SK-N-SH treated with all-trans-retinoic acid at 6 μM for 48 hours (cell line): ENCODE data around the gene TYW1B.
"Not testable (repeated sequence)": the region's sequence is repeated elsewhere in the genome, so short reads cannot be mapped to it uniquely, and the experiment has no call there.

ENCODE experiments used
- ARNTL ChIP-seq: fragments of 450-650 bp; formaldehyde crosslinking; IDR thresholded peaks from 2 replicates; pipeline ENCODE4 v1.5.0; 2020; ENCODE audit warnings: low read depth, mild to moderate bottlenecking, moderate library complexity, borderline replicate concordance
- BACH2 ChIP-seq: fragments of 250-450 bp; sonication (Bioruptor Pico); IDR thresholded peaks from 2 replicates; pipeline ENCODE4 v1.9.0; 2021; ENCODE audit warnings: mild to moderate bottlenecking, borderline replicate concordance
- CSDC2 ChIP-seq: fragments of 250-450 bp; sonication (Bioruptor Pico); IDR thresholded peaks from 2 replicates; pipeline ENCODE4 v1.5.0; 2020; ENCODE audit warnings: mild to moderate bottlenecking, moderate library complexity
- GLIS3 ChIP-seq: fragments of 250-450 bp; sonication (Bioruptor Pico); IDR thresholded peaks from 2 replicates; pipeline ENCODE4 v1.5.0; 2020; ENCODE audit warnings: mild to moderate bottlenecking, moderate library complexity
- ISL1 ChIP-seq: fragments of 250-450 bp; sonication (Bioruptor Pico); IDR thresholded peaks from 2 replicates; pipeline ENCODE4 v2.1.2; 2022; ENCODE audit warnings: mild to moderate bottlenecking, moderate library complexity
- RARB ChIP-seq: fragments of 250-450 bp; sonication (Bioruptor Pico); IDR thresholded peaks from 2 replicates; pipeline ENCODE4 v1.8.0; 2021; ENCODE audit warnings: mild to moderate bottlenecking, moderate library complexity
- ZC3H10 ChIP-seq: fragments of 250-450 bp; sonication (Bioruptor Pico); IDR thresholded peaks from 2 replicates; pipeline ENCODE4 v1.5.1; 2021; ENCODE audit warnings: mild to moderate bottlenecking, moderate library complexity
- ZFP3 ChIP-seq: fragments of 250-450 bp; sonication (Bioruptor Pico); IDR thresholded peaks from 2 replicates; pipeline ENCODE4 v1.5.0; 2020; ENCODE audit warnings: mild to moderate bottlenecking, moderate library complexity
- ZFP30 ChIP-seq: fragments of 450-650 bp; formaldehyde crosslinking; IDR thresholded peaks from 2 replicates; pipeline ENCODE4 v1.5.0; 2022; ENCODE audit warnings: mild to moderate bottlenecking, moderate library complexity
- ZNF565 ChIP-seq: fragments of 450-650 bp; formaldehyde crosslinking; conservative IDR thresholded peaks from 2 replicates; pipeline ENCODE4 v1.5.0; 2020; ENCODE audit warnings: low read depth, mild to moderate bottlenecking, moderate library complexity
- ZNF70 ChIP-seq: fragments of 450-650 bp; formaldehyde crosslinking; IDR thresholded peaks from 2 replicates; pipeline ENCODE4 v1.5.0; 2020; ENCODE audit warnings: mild to moderate bottlenecking, moderate library complexity
- TF ChIP-seq, protein P1 (sequence below): fragments of 250-450 bp; sonication (Bioruptor Pico); IDR thresholded peaks from 2 replicates; pipeline ENCODE4 v1.8.0; 2020; ENCODE audit warnings: mild to moderate bottlenecking, moderate library complexity, borderline replicate concordance
- TF ChIP-seq, protein P2 (sequence below): fragments of 250-450 bp; sonication (Bioruptor Pico); IDR thresholded peaks from 2 replicates; pipeline ENCODE4 v1.5.1; 2021; ENCODE audit warnings: mild to moderate bottlenecking, moderate library complexity
- TF ChIP-seq, protein P3 (sequence below): fragments of 250-450 bp; sonication (Bioruptor Pico); IDR thresholded peaks from 2 replicates; pipeline ENCODE4 v1.8.0; 2021; ENCODE audit warnings: low read depth, mild to moderate bottlenecking, moderate library complexity, borderline replicate concordance

DNA sequence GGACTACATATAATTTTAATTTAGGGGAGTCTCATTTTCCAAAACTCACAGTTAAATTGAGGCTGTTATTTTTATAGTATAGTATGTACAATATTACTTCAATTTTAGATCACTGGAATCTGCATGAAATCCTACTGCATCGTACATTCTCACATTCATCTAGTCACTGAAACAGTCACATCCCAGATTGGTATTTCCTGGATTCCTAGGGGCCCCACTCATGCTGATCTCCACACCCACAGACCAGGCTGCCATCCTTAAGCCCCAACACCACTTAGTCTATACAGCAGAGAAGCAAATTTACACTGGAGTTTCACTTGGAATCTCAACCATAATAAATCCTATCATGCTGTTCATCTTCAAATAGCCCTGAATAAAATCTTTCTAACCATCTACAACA, 26.4 kb downstream of the TYW1B start:
- not testable (repeated sequence) for TF ChIP-seq ARNTL; BACH2 (CRISPR knock-in tag); ZNF565 (CRISPR knock-in tag); ZNF70; GLIS3 (CRISPR knock-in tag); CSDC2 (CRISPR knock-in tag); ZFP30; RARB (CRISPR knock-in tag); ZC3H10; ZFP3; ISL1 (CRISPR knock-in tag)
- TF ChIP-seq, protein P1, sequence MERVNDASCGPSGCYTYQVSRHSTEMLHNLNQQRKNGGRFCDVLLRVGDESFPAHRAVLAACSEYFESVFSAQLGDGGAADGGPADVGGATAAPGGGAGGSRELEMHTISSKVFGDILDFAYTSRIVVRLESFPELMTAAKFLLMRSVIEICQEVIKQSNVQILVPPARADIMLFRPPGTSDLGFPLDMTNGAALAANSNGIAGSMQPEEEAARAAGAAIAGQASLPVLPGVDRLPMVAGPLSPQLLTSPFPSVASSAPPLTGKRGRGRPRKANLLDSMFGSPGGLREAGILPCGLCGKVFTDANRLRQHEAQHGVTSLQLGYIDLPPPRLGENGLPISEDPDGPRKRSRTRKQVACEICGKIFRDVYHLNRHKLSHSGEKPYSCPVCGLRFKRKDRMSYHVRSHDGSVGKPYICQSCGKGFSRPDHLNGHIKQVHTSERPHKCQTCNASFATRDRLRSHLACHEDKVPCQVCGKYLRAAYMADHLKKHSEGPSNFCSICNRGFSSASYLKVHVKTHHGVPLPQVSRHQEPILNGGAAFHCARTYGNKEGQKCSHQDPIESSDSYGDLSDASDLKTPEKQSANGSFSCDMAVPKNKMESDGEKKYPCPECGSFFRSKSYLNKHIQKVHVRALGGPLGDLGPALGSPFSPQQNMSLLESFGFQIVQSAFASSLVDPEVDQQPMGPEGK, result not testable (repeated sequence)
- TF ChIP-seq, protein P2, sequence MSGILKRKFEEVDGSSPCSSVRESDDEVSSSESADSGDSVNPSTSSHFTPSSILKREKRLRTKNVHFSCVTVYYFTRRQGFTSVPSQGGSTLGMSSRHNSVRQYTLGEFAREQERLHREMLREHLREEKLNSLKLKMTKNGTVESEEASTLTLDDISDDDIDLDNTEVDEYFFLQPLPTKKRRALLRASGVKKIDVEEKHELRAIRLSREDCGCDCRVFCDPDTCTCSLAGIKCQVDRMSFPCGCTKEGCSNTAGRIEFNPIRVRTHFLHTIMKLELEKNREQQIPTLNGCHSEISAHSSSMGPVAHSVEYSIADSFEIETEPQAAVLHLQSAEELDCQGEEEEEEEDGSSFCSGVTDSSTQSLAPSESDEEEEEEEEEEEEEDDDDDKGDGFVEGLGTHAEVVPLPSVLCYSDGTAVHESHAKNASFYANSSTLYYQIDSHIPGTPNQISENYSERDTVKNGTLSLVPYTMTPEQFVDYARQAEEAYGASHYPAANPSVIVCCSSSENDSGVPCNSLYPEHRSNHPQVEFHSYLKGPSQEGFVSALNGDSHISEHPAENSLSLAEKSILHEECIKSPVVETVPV (CRISPR knock-in tag), result not testable (repeated sequence)
- TF ChIP-seq, protein P3, sequence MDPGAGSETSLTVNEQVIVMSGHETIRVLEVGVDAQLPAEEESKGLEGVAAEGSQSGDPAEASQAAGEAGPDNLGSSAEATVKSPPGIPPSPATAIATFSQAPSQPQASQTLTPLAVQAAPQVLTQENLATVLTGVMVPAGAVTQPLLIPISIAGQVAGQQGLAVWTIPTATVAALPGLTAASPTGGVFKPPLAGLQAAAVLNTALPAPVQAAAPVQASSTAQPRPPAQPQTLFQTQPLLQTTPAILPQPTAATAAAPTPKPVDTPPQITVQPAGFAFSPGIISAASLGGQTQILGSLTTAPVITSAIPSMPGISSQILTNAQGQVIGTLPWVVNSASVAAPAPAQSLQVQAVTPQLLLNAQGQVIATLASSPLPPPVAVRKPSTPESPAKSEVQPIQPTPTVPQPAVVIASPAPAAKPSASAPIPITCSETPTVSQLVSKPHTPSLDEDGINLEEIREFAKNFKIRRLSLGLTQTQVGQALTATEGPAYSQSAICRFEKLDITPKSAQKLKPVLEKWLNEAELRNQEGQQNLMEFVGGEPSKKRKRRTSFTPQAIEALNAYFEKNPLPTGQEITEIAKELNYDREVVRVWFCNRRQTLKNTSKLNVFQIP, result not testable (repeated sequence)
